ENCODE results near the gene CNKSR1.

CNKSR1 gene

GRCh38 chr1:26155370-26156284 is 21.7 kb upstream of the CNKSR1 start:
- no peaks in the 10 kb centered on the region for H3K36me3 Mint-ChIP-seq
- H3K27ac Mint-ChIP-seq = no peak overlapping the region
- H3K9me3 Mint-ChIP-seq (ENCODE audit: low read depth) = no peaks in the 10 kb centered on the region
- no peak overlapping the region for H3K4me3 Mint-ChIP-seq
- peaks cover 3% of the 10 kb centered on the region for H3K4me1 Mint-ChIP-seq (ENCODE audit: low read depth)
- peaks cover 6% of the 10 kb centered on the region for H3K27me3 Mint-ChIP-seq

- Mint-ChIP-seq H3K4me3 (no peak overlapping the region), H3K27me3 (peaks cover 6% of the 10 kb centered on the region), H3K9me3 (ENCODE audit: low read depth) (no peaks in the 10 kb centered on the region), H3K36me3 (no peaks in the 10 kb centered on the region), H3K27ac (no peak overlapping the region), H3K4me1 (ENCODE audit: low read depth) (peaks cover 3% of the 10 kb centered on the region)
These were observed 20.8 kb upstream of the CNKSR1 start for GRCh38 chr1:26156285-26157038.

DNA sequence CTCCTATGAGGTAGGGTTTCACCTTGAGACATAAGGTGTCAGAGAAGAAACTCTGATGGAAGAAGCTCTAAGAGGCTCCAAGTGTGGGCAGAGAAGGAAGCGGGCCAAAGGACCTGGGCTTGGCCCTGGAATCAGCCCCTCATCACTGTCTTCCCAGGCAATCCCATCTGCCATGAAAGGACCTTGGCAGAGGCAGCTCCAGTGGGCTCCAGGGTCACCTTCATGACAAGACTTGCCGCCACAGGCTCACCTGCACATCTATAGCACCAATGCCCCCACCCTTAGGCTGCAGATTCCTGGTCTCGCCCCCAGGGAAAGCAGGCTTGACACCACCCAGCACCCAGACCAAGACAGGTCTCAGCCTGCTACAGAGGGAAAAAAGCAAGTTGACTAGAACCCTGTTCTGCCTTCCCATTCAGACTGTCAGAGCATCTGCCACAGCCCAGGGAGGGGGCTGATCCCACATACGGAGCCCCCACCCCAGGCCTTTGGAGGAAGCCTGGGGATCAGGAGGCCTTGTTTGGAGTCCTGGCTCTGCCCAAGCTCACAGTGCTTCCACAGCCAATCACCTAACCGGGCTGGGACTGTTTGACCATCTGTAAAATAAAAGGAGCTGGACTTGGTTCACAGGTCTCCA is 18.9 kb upstream of the CNKSR1 start:
- Mint-ChIP-seq H3K27ac (no peak overlapping the region), H3K4me3 (no peak overlapping the region), H3K9me3 (ENCODE audit: low read depth) (no peaks in the 10 kb centered on the region), H3K4me1 (ENCODE audit: low read depth) (peaks cover 7% of the 10 kb centered on the region), H3K36me3 (no peaks in the 10 kb centered on the region), H3K27me3 (peaks cover 10% of the 10 kb centered on the region)

DNA sequence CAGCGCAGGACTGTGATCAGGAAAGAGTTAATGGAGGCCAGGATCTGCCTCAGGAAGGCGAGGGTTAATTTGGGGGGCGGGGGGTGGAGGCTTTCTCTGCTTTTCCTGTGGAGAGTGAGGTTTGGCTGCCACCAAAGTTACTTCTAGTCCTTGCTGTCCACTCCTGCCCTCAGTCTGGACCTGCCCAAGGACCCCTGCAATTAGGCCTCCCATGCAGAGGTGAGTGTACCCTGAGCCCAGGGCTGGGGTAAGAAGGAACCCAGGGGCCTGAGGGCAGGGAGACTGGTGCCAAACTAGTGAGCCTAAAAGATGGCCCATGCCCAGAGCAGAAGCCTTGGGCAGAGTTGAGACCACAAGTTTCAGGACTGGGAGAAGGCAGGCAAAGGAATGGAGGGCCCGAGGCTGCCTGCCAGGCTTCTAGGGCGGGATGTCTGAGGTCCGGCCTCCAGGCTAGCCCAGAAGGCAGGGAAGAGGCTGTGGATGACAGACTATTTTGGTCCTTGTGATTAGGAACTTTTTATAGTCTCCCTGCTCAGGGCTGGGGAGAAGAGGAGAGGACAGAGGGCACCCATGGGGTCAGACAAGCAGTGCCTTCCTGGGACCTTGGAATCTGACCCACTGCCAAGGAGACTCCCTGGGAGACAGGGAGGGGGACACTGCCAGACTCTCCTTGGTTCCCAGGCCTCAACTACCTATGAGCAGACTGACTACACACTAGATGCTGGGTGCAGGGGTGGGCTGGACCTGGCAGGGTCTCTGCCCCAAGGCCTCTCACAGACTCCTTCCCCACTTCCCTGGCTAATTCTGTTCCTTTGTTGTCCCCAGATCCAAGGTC is 18.2 kb upstream of the CNKSR1 start, which contains the start of gene FAM110D:
FAM110D (plus strand) TSS at position 172 of the 835 bp plus-strand sequence. CDS start 2,213 bp downstream, outside the sequence.
- no peak within 1 kb of the TSS for H3K4me3 Mint-ChIP-seq
- peaks cover 10% of the 10 kb centered on the region for H3K27me3 Mint-ChIP-seq
- H3K36me3 Mint-ChIP-seq = no peaks in the 10 kb centered on the region
- H3K4me1 Mint-ChIP-seq (ENCODE audit: low read depth) = peaks cover 11% of the 10 kb centered on the region
- no peaks in the 10 kb centered on the region for H3K9me3 Mint-ChIP-seq (ENCODE audit: low read depth)
- no peak within 1 kb of the TSS for H3K27ac Mint-ChIP-seq

DNA sequence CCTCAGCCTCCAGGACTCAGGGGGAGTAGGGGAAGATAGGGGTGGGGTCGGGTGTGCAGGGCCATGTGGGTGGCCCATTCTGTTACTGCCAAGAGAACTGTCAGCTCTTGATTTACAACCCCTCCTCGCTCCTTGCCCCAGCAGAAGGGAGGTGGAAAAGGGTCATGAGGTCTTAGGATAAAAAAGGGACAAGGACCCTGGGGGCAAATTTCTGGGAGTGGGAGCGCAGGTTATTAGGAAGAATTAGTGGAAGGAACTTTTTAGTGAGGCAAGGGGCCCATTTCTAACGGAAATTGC is 17.6 kb upstream of the CNKSR1 start:
- Mint-ChIP-seq H3K36me3 (no peaks in the 10 kb centered on the region), H3K27ac (no peak overlapping the region), H3K9me3 (ENCODE audit: low read depth) (no peaks in the 10 kb centered on the region), H3K4me3 (no peak overlapping the region), H3K27me3 (peaks cover 10% of the 10 kb centered on the region), H3K4me1 (ENCODE audit: low read depth) (peaks cover 13% of the 10 kb centered on the region)

DNA sequence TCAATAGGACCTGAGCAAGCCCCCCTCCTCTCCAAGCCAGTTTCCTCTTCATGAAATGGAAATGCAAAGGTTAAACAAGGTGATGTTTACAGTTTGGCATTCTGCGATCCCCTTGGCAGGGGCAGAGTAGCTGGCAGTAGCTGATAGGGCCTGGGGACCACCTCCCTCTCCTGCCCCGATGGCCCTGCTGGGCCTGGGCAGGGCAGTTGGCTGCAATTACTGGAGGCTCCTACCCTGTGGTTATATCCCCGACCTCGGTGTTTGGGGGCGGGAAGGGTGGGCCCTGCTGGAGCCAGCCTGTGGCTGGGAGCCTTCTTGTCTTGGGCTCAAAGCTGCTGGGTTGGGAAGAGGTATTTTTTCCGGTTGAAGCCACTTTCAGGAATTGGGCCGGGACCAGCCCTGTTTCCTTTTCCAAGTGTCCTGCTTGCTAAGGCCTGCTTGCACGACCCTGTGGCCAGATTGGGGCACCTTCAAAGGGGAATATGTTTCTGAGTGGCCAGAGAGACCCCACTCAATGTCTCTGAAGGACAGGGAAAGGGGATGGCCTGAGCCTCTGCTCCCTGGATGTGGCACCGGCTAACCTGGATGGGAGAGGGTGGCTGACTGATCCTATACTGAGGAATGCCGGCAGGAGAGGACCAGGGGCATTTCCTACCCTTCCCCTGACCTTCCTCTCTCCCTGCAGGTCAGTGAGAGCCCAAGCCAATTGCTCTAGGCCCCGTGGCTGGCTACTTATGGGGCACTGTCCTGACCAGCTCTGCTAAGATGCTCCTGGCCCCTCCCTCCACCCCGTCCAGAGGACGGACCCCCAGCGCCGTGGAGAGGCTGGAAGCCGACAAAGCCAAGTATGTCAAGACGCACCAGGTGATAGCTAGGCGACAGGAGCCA is 16.5 kb upstream of the CNKSR1 start:
- Mint-ChIP-seq H3K4me3 (peak overlapping the region; percentile 43), H3K36me3 (no peaks in the 10 kb centered on the region), H3K4me1 (ENCODE audit: low read depth) (peaks cover 13% of the 10 kb centered on the region), H3K27me3 (peaks cover 10% of the 10 kb centered on the region), H3K27ac (no peak overlapping the region), H3K9me3 (ENCODE audit: low read depth) (no peaks in the 10 kb centered on the region)

DNA sequence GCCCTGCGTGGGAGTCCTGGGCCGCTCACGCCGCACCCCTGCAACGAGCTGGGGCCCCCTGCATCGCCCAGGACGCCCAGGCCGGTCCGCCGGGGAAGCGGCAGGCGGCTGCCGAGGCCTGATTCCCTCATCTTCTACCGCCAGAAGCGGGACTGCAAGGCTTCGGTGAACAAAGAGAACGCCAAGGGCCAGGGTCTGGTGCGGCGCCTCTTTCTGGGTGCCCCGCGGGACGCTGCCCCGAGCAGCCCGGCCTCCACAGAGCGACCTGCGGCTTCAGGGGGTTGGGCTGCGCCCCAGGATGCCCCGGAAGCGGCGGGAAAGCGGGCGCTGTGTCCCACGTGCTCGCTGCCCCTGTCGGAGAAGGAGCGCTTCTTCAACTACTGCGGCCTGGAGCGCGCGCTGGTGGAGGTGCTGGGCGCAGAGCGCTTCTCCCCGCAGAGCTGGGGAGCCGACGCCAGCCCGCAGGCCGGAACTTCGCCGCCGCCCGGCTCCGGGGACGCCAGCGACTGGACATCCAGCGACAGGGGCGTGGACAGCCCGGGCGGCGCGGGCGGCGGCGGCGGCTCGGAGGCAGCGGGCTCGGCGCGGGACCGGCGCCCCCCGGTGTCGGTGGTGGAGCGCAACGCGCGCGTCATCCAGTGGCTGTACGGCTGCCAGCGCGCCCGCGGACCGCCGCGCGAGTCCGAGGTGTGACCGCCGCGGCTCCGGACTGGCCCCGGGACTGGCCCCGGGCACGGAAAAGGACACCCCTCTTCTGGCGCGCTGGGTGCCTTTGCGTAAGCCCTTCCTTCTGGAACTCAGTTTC is 15.7 kb upstream of the CNKSR1 start:
- Mint-ChIP-seq H3K4me1 (ENCODE audit: low read depth) (peaks cover 12% of the 10 kb centered on the region), H3K36me3 (no peaks in the 10 kb centered on the region), H3K9me3 (ENCODE audit: low read depth) (no peaks in the 10 kb centered on the region), H3K27ac (no peak overlapping the region), H3K27me3 (peaks cover 10% of the 10 kb centered on the region), H3K4me3 (peak overlapping the region; percentile 77)

DNA sequence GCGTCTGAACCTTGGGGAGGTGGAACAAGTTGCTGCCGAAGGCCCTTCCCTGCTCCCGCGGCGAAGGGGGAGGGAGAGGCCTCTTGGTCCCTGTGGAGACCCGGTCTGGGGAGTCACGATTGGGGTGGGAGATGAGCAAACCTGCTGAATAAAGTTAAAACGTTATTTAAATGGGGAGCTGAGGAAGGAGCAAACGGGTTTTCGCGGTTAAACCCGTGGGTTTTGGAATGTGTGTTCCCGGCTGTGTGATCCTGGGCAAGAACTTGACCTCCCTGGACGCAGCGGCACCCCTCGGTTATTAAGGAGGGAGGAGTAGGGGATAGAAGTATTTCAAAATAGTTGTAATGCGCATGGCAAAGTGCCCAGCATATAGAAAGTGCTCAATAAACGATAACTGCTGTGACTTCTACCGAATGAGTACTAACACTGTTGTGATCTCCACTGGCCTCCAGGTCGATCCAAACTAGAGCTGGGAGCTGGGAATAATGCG is 15.0 kb upstream of the CNKSR1 start:
- peaks cover 8% of the 10 kb centered on the region for H3K27me3 Mint-ChIP-seq
- no peaks in the 10 kb centered on the region for H3K9me3 Mint-ChIP-seq (ENCODE audit: low read depth)
- H3K4me3 Mint-ChIP-seq = peak overlapping the region; percentile 77
- H3K27ac Mint-ChIP-seq = no peak overlapping the region
- H3K4me1 Mint-ChIP-seq (ENCODE audit: low read depth) = peaks cover 10% of the 10 kb centered on the region
- no peaks in the 10 kb centered on the region for H3K36me3 Mint-ChIP-seq

- no peak overlapping the region for H3K27ac Mint-ChIP-seq
- peak overlapping the region; percentile 48 for H3K4me3 Mint-ChIP-seq
- no peaks in the 10 kb centered on the region for H3K9me3 Mint-ChIP-seq (ENCODE audit: low read depth)
- H3K36me3 Mint-ChIP-seq = no peaks in the 10 kb centered on the region
- peaks cover 10% of the 10 kb centered on the region for H3K4me1 Mint-ChIP-seq (ENCODE audit: low read depth)
- H3K27me3 Mint-ChIP-seq = peaks cover 8% of the 10 kb centered on the region
These were observed 13.6 kb upstream of the CNKSR1 start for GRCh38 chr1:26163684-26164035.

- Mint-ChIP-seq H3K27me3 (peaks cover 8% of the 10 kb centered on the region), H3K4me1 (ENCODE audit: low read depth) (peaks cover 10% of the 10 kb centered on the region), H3K36me3 (no peaks in the 10 kb centered on the region), H3K9me3 (ENCODE audit: low read depth) (no peaks in the 10 kb centered on the region), H3K27ac (no peak overlapping the region), H3K4me3 (peak overlapping the region; percentile 65)
These were observed 13.0 kb upstream of the CNKSR1 start for GRCh38 chr1:26164036-26164860.

DNA sequence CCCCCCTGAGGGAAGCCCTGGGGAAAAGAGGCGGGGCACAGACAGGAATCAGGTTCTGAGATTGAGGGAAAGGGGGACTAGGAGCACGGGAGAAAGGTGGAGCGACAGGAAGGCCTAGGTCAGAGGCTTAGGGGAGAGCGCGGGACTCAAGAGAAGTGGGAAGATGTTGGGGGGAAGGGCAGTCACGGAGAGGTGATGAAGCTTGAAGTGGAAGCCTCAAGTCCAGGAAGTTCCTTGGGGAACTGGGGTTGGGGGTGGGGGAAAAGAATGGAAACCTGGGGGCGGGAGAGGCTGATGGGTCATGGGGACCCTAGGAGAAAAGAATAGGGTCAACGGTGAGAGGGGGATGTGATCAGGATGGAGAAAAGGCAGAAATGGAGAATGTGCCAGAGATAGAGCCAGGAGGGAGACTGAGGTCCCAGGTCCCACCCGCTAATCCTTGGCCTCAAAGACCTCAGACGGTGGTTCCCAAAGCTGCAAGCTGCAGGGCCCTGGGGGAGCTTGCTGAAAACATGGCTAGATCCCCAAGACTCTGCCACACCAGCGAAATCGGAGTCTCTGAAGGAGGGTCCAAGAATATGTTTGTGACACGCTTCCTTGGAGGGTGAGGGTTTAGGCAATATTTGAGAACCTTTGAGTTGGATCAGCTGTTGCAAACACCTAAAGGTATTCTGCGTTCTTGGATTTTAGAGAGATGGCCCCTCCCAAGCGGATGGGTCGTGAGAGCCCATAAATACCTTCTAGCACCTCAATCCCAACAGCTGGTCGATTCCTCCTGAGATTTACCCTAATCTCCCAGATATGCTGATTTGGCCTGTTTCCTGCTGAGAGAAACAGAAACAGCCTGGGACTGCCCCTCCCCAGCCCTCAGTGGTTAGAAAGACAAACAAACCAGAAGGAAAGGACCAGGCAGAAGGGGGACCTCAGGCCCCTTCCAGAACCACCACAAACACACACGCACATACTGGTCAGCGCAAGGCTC is 12.1 kb upstream of the CNKSR1 start:
- no peak overlapping the region for H3K27ac Mint-ChIP-seq
- H3K4me1 Mint-ChIP-seq (ENCODE audit: low read depth) = peaks cover 10% of the 10 kb centered on the region
- H3K9me3 Mint-ChIP-seq (ENCODE audit: low read depth) = no peaks in the 10 kb centered on the region
- H3K27me3 Mint-ChIP-seq = peaks cover 4% of the 10 kb centered on the region
- no peaks in the 10 kb centered on the region for H3K36me3 Mint-ChIP-seq
- H3K4me3 Mint-ChIP-seq = peak overlapping the region; percentile 65

All from activated naive CD8-positive, alpha-beta T cell (primary cell).